ENCODE results near the gene HOXB3. TPM values are rescaled to one million over a fixed set of nuclear protein-coding genes. Genes with fewer than 3 reads are reported as not detected.

HOXB3 gene
- polyA plus RNA-seq, 1 donor: 9.2 TPM

GRCh38 chr17:48612854-48613691 lies 23.0 kb upstream of the HOXB3 start:
- no peak for DNase-seq (ENCODE audit: low read depth)

- DNase-seq (ENCODE audit: low read depth): no peak
Measured at GRCh38 chr17:48612456-48612853, 22.4 kb upstream of the HOXB3 start.

- no peak for DNase-seq (ENCODE audit: low read depth)
Measured at GRCh38 chr17:48611681-48612455, 21.8 kb upstream of the HOXB3 start.

GRCh38 chr17:48611213-48611612 lies 21.2 kb upstream of the HOXB3 start:
- DNase-seq (ENCODE audit: low read depth): no peak

GRCh38 chr17:48610282-48611211 lies 20.5 kb upstream of the HOXB3 start, which contains the start of gene HOXB7:
Gene HOXB7 (minus strand): TSS chr17:48611017. CDS start chr17:48610918, 99 bp downstream.
- DNase-seq (ENCODE audit: low read depth): no peak

GRCh38 chr17:48609759-48610281 lies 19.8 kb upstream of the HOXB3 start:
- DNase-seq (ENCODE audit: low read depth): no peak

- no peak for DNase-seq (ENCODE audit: low read depth)
Measured at GRCh38 chr17:48609033-48609432, 19.0 kb upstream of the HOXB3 start.

- no peak for DNase-seq (ENCODE audit: low read depth)
Measured at GRCh38 chr17:48608494-48608834, 18.4 kb upstream of the HOXB3 start.

GRCh38 chr17:48606892-48607614 lies 17.0 kb upstream of the HOXB3 start:
- no peak for DNase-seq (ENCODE audit: low read depth)

- DNase-seq (ENCODE audit: low read depth): no peak
Measured at GRCh38 chr17:48605991-48606891, 16.2 kb upstream of the HOXB3 start.

GRCh38 chr17:48605409-48605919 lies 15.4 kb upstream of the HOXB3 start:
- DNase-seq (ENCODE audit: low read depth): no peak

GRCh38 chr17:48604770-48605329 lies 14.8 kb upstream of the HOXB3 start, which contains the start of gene HOXB6:
Gene HOXB6 (minus strand): TSS chr17:48604986. CDS start chr17:48598150, 6,836 bp downstream.
- DNase-seq (ENCODE audit: low read depth): no peak

- no peak for DNase-seq (ENCODE audit: low read depth)
Measured at GRCh38 chr17:48603959-48604769, 14.1 kb upstream of the HOXB3 start.

- no peak for DNase-seq (ENCODE audit: low read depth)
Measured at GRCh38 chr17:48601539-48602425, 11.7 kb upstream of the HOXB3 start.

GRCh38 chr17:48601207-48601538 lies 11.1 kb upstream of the HOXB3 start:
- no peak for DNase-seq (ENCODE audit: low read depth)

- DNase-seq (ENCODE audit: low read depth): no peak
Measured at GRCh38 chr17:48600244-48601098, 10.4 kb upstream of the HOXB3 start.
